Peyer's patch (tissue), 4 donors: ENCODE results near the gene TSPAN18.

Source experiments
- CTCF ChIP-seq, 6 experiments: fragments of 450-650 bp in 4 of 6; fragments of 200-600 bp in 2 of 6; sonication (generic) in 1 of 6; IDR thresholded peaks; one replicate each; pipeline ENCODE4 v1.5.1; 2017 to 2019; ENCODE audit warnings: antibody characterized with exemption in 6 of 6, mild to moderate bottlenecking in 3 of 6, moderate library complexity in 1 of 6
- POLR2A ChIP-seq, 2 donors: fragments of 450-650 bp; IDR thresholded peaks; one replicate each; pipeline ENCODE4 v1.5.1; 2017; ENCODE audit warnings: antibody characterized with exemption in 2 of 2, mild to moderate bottlenecking in 2 of 2, moderate library complexity in 2 of 2

GRCh38 chr11:44694443-44694842 is 32.3 kb upstream of the TSPAN18 start:
- no peak for TF ChIP-seq CTCF (IDR thresholded peaks at IDR 0.05)
- no peak for TF ChIP-seq POLR2A (IDR thresholded peaks at IDR 0.05)
